Stimulated activated CD4-positive, alpha-beta T cell treated with anti-CD3 and anti-CD28 coated beads, Interleukin-1b, Interleukin-23, amount 100 ng/mL, for 4 hours (primary cell): ENCODE data around the gene CXCL13.
A peak's percentile ranks its signal among the peaks of the same experiment; 100 is the strongest.
"Not testable (repeated sequence)": the region's sequence is repeated elsewhere in the genome, so short reads cannot be mapped to it uniquely, and the experiment has no call there.

Experiments
- DNase-seq, 2 donors: peaks; one replicate each; pipeline ENCODE4 v3.0.0-alpha.2; 2020; ENCODE audit warnings: low read depth in 2 of 2

The CXCL13 gene

DNA sequence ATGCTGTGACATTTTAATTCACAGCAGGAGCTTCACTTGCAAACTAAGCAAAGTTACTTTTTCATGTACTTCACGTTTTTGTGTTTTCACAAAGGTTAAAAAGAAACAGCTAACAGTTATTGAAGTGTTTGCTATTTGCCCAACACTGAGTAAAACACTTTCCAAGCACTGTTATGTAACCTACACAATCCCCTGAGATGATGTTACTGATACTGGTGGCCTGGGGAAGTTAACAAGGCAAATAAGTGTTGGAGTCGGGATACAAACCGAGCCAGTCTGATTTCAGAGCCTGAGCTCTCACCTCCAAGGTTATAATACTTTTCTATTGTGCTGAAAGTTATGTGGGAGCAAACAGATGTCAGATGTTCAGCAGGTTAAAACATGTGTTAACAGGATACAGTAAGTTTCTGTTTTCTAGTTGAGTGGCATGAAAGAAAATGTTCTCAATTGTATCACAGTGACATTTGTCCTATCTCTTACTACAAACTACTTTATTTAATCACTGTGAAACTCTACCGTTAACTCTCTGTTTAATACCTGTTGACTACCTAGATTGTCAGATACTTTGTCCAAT lies 3.9 kb upstream of the CXCL13 start:
- DNase-seq, result no peak

GRCh38 chr4:77613267-77613666 lies 7.6 kb downstream of the CXCL13 start:
- no peak for DNase-seq

GRCh38 chr4:77615153-77615552 lies 9.5 kb downstream of the CXCL13 start:
- DNase-seq, result no peak

- DNase-seq, result no peak
Measured at GRCh38 chr4:77617203-77617602, 11.6 kb downstream of the CXCL13 start.

GRCh38 chr4:77618383-77619241 lies 13.0 kb downstream of the CXCL13 start:
- peak; percentile 18 to 46 for DNase-seq

DNA sequence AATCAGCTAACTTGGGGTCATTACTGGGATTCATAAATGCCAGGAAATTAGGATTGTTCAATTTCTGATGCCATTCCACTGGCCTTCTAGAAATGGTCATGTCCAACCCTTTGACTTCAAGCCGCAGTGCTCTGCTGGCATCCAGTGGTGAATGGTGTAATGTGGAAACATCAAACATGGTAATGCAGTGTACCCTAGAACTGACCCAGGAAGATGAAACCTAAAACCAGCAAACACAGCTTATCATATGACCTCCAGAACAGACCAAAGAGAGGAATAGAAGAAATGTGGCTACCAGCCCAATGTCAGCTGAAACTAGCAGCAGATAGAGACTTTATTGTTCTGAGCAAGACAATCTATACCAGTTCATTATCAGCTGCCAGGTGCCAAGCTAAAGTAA lies 13.8 kb downstream of the CXCL13 start:
- DNase-seq, result no peak

DNA sequence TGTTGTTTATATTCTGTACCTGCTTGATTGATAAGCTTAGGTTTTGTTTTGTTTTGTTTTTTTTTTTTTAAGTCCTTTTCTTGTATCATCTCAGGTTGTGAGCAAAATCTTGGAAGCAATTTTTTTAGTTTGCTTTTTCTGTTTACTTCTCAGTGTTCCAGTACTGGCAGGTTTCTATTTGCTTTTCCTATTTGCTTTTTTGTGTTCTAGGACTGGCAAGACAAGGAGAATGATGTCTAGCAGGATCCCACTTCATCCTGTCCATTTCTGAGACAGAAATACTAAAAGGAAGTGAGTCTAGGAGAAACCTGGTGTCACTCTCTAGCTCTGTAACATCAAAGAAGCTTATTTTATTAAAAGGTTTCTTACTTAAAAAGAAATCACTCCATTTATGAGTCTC lies 15.6 kb downstream of the CXCL13 start:
- DNase-seq, result no peak

- no peak for DNase-seq
Measured at GRCh38 chr4:77623091-77623490, 17.5 kb downstream of the CXCL13 start.

- DNase-seq, result no peak
Measured at GRCh38 chr4:77624213-77624612, 18.6 kb downstream of the CXCL13 start.

- no peak for DNase-seq
Measured at GRCh38 chr4:77625485-77625884, 19.9 kb downstream of the CXCL13 start.

DNA sequence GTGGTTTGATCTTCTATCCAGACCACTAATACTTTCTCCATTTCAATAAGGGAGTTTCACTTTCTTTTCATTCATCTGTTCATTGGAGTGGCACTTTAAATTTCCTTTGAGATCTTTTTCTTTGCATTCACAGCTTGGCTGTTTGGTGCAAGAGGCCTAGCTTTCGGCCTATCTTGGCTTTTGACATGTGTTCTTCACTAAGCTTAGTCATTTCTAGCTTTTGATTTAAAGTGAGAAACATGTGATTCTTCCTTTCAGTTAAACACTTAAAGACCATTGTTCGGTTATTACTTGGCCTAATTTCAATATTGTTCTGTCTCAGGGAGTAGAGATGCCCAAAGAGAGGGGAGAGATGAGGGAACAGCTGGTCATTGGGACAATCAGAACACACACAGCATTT lies 24.3 kb downstream of the CXCL13 start:
- DNase-seq, result no peak

- DNase-seq, result no peak
Measured at GRCh38 chr4:77631276-77631675, 25.7 kb downstream of the CXCL13 start.

DNA sequence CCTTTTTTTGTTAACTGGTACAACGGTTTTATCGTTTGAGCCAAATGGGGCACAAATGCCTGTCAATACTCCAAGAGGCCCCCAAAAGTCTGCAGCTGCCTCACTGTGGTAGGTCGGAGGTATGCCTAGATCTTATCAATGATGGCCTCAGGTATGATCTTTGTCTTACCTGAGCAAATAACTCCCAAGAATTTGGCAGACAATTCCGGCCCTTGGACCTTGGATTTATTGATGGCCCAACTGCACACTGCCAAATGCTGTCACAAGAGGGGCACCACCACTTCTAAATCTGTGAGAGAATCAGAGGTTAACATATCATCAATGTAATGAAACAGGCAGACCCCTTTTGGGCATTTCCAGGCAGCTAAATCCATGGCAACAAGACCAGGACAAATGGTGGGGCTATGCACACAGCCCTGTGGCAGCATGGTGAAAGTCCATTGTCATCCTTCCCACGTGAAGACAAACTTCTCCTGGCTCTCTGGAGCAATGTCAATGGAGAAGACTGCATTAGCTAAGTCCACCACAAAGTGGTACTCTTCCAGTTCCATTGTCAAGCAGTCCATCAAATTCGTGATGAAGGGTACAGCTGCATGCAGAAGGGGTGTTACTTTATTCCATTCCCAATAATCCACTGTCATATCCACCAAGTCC lies 28.6 kb downstream of the CXCL13 start:
- DNase-seq, result no peak

DNA sequence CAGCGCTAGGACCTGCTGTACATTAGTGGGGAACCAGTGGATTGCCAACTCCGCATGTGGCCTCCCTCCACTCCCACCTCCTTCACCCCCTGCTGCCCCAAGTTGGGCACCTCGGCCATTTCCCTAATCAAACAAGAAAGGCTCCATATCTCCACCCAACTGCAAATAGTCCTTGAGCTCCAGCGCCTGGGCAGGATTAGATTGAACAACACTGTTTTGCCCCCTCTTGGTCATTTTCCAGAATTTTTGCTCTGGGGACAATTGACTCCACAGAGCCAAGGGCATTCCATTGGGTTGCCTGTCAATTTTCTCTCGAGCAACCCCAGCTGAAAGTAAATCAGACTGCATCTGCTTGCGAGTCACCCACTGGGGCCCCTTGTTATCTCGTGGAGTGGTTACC lies 29.6 kb downstream of the CXCL13 start:
- no peak for DNase-seq

GRCh38 chr4:77635876-77636275 lies 30.3 kb downstream of the CXCL13 start:
- DNase-seq, result no peak

DNA sequence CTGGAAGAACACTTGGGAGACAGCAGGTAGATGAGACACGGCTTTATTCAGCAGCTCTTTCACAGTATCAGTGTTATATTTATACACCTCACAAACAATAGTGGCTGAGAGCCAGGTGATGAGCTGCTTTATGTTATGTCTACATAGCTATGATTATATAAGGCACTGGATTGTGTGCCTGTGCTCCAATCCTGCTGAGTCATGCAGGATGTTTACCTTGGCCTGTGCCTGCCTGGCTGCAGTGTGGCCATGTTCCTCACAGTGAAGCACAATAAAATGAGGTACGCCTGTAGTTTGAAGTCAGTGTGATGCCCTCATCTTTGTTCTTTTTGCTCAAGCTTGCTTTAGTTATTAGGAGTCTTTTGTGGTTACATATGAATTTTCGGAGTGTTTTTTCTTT lies 31.3 kb downstream of the CXCL13 start:
- DNase-seq, result no peak

- not testable (repeated sequence) for DNase-seq
Measured at GRCh38 chr4:77644069-77644468, 38.4 kb downstream of the CXCL13 start.

- no peak for DNase-seq
Measured at GRCh38 chr4:77650787-77651186, 45.2 kb downstream of the CXCL13 start.

DNA sequence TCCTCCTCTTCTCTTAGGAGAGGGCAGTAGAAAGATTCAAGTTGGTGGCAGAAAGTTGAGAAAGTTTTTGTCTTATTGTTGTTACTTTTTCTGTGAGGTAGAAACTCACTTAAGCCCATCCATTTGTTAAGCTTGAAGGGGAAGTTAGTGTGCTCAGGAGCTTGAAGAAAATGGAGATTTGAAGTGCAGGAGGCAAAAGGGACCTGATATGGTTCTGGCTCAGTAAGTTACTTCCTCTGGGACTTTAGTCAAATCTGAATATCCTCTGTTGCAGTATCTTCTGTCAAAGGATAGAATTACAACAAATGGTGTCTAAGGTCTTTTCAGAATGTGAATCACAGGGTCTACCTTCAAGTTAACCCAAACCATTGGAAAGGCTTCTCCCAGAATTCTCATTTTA lies 46.2 kb downstream of the CXCL13 start:
- DNase-seq, result no peak

GRCh38 chr4:77652237-77652897 lies 46.7 kb downstream of the CXCL13 start:
- no peak for DNase-seq

- DNase-seq, result no peak
Measured at GRCh38 chr4:77653162-77653758, 47.6 kb downstream of the CXCL13 start.

- DNase-seq, result not testable (repeated sequence)
Measured at GRCh38 chr4:77660318-77660717, 54.7 kb downstream of the CXCL13 start.
